Measurements from ENCODE around the gene BBS7. TPM values are rescaled to one million over a fixed set of nuclear protein-coding genes. Genes with fewer than 3 reads are reported as not detected.

Gene BBS7
- total RNA-seq, 1 experiment from 2014 or later, result 26.2 TPM

DNA sequence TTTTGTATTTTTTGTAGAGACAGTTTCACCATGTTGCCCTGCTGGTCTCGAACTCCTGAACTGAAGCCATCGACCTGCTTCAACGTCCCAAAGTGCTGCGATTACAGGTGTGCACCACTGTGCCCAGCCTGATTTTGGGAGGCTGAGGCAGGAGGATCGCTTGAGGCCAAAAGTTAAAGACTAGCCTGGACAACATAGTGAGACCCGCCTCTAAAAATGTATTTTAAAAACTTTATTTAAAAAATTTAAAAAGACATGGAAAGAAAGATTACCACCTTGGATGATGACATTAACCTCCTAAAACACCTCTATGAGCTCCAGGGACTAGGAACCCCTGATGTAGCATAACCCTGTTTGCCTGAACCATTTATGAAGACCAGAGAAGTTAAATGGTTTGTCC is 5.8 kb upstream of the BBS7 start:
- H4K5ac ChIP-seq (ENCODE audit: insufficient read length, low read depth, low read length), result no peak overlapping the region
- no CpG with 5 or more reads among the region's 6 CpGs for WGBS (ENCODE audit: extremely low coverage, insufficient read length, low lambda C conversion rate)
- H3K4me1 Mint-ChIP-seq, result peaks cover 0 to 2% of the 10 kb centered on the region in 2 experiments; a peak in 1 of 4 replicates
- no peaks in the 10 kb centered on the region for H3K23me2 ChIP-seq (ENCODE audit: insufficient read length, low read depth, low read length, poor library complexity, severe bottlenecking)
- H3K9ac ChIP-seq (ENCODE audit: extremely low read depth, insufficient read length, low read length), result no peak overlapping the region
- no peak overlapping the region for H3K27ac ChIP-seq (ENCODE audit: insufficient read length, low read depth, low read length)
- H3K23ac ChIP-seq (ENCODE audit: insufficient read length, low read depth, low read length), result no peak overlapping the region
- H3T11ph ChIP-seq (ENCODE audit: low read length), result no peak overlapping the region
- no peak overlapping the region for H3K4ac ChIP-seq (ENCODE audit: low read depth, low read length)
- no peaks in the 10 kb centered on the region for H3K9me3 Mint-ChIP-seq
- no peak overlapping the region for H2AFZ ChIP-seq (ENCODE audit: low read length)
- peaks cover 5% of the 10 kb centered on the region for H3K27me3 Mint-ChIP-seq (ENCODE audit: low read depth)
- no peak overlapping the region for H4K8ac ChIP-seq (replicated peaks; ENCODE audit: insufficient read length, low read depth, low read length)
- H3K18ac ChIP-seq (ENCODE audit: insufficient read length, low read depth, low read length), result no peak overlapping the region
- H3K14ac ChIP-seq (ENCODE audit: insufficient read depth, low read length), result no peak overlapping the region
- no peak overlapping the region for H2AK5ac ChIP-seq (ENCODE audit: insufficient read length, low read length)
- no peak overlapping the region for H2BK20ac ChIP-seq (ENCODE audit: low read depth, low read length, poor library complexity, severe bottlenecking)
- H4K20me1 ChIP-seq (ENCODE audit: control insufficient read depth, insufficient read depth, insufficient read length), result no peaks in the 10 kb centered on the region
- H3K9me3 ChIP-seq (ENCODE audit: control insufficient read depth, low read depth, low read length), result no peaks in the 10 kb centered on the region
- DNase-seq, result no peak
- no peaks in the 10 kb centered on the region for H3K36me3 Mint-ChIP-seq (ENCODE audit: insufficient read depth in 1 of 3, low read depth in 3 of 3)
- no peak overlapping the region for H3K27ac Mint-ChIP-seq
- no peaks in the 10 kb centered on the region for H3K79me1 ChIP-seq (ENCODE audit: insufficient read depth, low read depth, low read length, poor library complexity, severe bottlenecking)
- H3K4me2 ChIP-seq (ENCODE audit: insufficient read depth, insufficient read length, low read length), result no peak overlapping the region
- H2BK5ac ChIP-seq (ENCODE audit: insufficient read length, low read length), result no peak overlapping the region
- TF ChIP-seq, protein P1, sequence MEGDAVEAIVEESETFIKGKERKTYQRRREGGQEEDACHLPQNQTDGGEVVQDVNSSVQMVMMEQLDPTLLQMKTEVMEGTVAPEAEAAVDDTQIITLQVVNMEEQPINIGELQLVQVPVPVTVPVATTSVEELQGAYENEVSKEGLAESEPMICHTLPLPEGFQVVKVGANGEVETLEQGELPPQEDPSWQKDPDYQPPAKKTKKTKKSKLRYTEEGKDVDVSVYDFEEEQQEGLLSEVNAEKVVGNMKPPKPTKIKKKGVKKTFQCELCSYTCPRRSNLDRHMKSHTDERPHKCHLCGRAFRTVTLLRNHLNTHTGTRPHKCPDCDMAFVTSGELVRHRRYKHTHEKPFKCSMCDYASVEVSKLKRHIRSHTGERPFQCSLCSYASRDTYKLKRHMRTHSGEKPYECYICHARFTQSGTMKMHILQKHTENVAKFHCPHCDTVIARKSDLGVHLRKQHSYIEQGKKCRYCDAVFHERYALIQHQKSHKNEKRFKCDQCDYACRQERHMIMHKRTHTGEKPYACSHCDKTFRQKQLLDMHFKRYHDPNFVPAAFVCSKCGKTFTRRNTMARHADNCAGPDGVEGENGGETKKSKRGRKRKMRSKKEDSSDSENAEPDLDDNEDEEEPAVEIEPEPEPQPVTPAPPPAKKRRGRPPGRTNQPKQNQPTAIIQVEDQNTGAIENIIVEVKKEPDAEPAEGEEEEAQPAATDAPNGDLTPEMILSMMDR (conservative IDR thresholded peaks at IDR 0.05), result no peak
- no peak overlapping the region for H2BK120ac ChIP-seq (ENCODE audit: low read depth, low read length, poor library complexity, severe bottlenecking)
- H3K56ac ChIP-seq (ENCODE audit: insufficient read length, low read depth, low read length), result no peak overlapping the region
- H4K91ac ChIP-seq (ENCODE audit: insufficient read length, low read depth, low read length), result no peak overlapping the region
- no peaks in the 10 kb centered on the region for H3K4me1 ChIP-seq (ENCODE audit: insufficient read depth, low read length)
- no peak overlapping the region for H3K4me3 Mint-ChIP-seq
- no peaks in the 10 kb centered on the region for H3K79me2 ChIP-seq (ENCODE audit: insufficient read depth, low read length)
- no peak overlapping the region for H2BK12ac ChIP-seq (ENCODE audit: insufficient read length, low read depth, low read length)
- H3K27me3 ChIP-seq (ENCODE audit: insufficient read depth, low read length), result no peaks in the 10 kb centered on the region
- H2BK15ac ChIP-seq (ENCODE audit: low read depth, low read length), result no peak overlapping the region
